ENCODE results near the gene EEF1AKMT3.

EEF1AKMT3 gene

GRCh38 chr12:57809425-57809824, 37.0 kb downstream of the EEF1AKMT3 start:
- no peak for DNase-seq (ENCODE audit: insufficient read length, low spot score)
- no peak for FAIRE-seq
- TF ChIP-seq, protein P1, sequence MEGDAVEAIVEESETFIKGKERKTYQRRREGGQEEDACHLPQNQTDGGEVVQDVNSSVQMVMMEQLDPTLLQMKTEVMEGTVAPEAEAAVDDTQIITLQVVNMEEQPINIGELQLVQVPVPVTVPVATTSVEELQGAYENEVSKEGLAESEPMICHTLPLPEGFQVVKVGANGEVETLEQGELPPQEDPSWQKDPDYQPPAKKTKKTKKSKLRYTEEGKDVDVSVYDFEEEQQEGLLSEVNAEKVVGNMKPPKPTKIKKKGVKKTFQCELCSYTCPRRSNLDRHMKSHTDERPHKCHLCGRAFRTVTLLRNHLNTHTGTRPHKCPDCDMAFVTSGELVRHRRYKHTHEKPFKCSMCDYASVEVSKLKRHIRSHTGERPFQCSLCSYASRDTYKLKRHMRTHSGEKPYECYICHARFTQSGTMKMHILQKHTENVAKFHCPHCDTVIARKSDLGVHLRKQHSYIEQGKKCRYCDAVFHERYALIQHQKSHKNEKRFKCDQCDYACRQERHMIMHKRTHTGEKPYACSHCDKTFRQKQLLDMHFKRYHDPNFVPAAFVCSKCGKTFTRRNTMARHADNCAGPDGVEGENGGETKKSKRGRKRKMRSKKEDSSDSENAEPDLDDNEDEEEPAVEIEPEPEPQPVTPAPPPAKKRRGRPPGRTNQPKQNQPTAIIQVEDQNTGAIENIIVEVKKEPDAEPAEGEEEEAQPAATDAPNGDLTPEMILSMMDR (IDR thresholded peaks at IDR 0.05; ENCODE audit: insufficient read depth, missing control alignments) = no peak

DNA sequence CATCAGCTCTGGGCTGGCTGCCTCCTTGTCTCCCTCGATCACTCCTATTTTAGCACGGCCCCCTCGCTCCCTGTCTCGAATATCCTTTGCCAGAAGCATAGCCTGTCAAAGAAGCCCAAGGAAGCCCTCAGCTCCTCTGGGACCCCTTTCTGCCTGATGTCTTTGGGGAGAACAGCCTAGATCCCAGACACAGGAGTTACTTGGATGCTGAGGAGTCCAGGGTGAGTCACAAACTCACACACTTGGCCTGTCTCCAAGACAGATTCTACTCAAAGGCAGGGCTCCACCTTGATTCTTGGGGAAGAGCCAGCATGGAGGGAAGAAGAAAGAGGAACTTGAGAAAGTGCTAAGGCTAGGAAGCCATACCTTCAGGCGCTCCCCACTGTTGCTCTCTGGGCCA, 38.0 kb downstream of the EEF1AKMT3 start:
- FAIRE-seq (no peak), DNase-seq (ENCODE audit: insufficient read length, low spot score) (no peak)
- TF ChIP-seq, protein P1 (IDR thresholded peaks at IDR 0.05; ENCODE audit: insufficient read depth, missing control alignments) = no peak

- TF ChIP-seq, protein P1 (IDR thresholded peaks at IDR 0.05; ENCODE audit: insufficient read depth, missing control alignments) = no peak
- no peak for DNase-seq (ENCODE audit: insufficient read length, low spot score)
- no peak for FAIRE-seq
These were observed 38.8 kb downstream of the EEF1AKMT3 start for GRCh38 chr12:57811028-57811755.

GRCh38 chr12:57813111-57813970, 40.9 kb downstream of the EEF1AKMT3 start:
- FAIRE-seq = no peak

DNA sequence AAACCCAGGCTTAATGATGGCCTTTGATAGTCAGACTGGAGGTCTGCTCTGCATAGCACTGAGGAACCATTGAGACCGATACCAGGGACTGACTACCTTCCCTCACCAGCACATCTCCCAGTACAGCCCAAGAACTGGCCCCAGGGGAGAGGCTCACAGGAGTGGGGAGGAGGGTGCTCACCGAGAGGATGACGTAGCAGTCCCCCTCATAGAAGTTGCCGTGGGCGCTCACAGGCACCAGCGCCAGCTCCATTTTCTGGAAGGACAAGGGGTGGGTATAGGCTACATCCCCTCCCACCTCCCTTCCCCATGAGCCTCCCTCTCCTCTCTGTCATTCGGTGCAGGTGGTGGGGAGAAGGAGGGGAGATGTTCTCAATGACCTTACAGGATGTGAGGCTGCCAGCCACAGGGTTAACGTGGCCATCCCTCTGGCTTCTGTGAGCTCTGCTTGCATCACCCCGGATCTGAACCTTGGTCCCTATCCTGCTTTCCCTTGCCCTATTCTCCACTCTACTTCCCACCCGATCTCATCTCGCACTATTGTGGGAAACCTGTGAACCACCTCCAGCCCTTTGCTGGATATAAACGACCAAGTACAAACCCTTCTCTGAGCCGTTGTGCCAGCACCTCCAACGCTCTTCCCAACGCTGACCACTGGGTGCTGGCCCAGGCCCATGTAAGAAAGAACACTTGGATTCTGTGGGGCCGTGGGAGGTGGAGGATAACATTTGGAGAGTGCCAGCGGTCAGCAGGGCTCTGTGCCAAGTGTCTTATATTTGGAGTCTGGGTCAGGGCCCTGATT, 41.8 kb downstream of the EEF1AKMT3 start:
- no peak for DNase-seq (ENCODE audit: insufficient read length, low spot score)
- no peak for FAIRE-seq
- TF ChIP-seq, protein P1 (IDR thresholded peaks at IDR 0.05; ENCODE audit: insufficient read depth, missing control alignments) = no peak

More at GRCh38 chr12:57813111-57813970, 40.9 kb downstream of the EEF1AKMT3 start:
- TF ChIP-seq, protein P1 (IDR thresholded peaks at IDR 0.05; ENCODE audit: insufficient read depth, missing control alignments) = no peak
- no peak for DNase-seq (ENCODE audit: insufficient read length, low spot score)

DNA sequence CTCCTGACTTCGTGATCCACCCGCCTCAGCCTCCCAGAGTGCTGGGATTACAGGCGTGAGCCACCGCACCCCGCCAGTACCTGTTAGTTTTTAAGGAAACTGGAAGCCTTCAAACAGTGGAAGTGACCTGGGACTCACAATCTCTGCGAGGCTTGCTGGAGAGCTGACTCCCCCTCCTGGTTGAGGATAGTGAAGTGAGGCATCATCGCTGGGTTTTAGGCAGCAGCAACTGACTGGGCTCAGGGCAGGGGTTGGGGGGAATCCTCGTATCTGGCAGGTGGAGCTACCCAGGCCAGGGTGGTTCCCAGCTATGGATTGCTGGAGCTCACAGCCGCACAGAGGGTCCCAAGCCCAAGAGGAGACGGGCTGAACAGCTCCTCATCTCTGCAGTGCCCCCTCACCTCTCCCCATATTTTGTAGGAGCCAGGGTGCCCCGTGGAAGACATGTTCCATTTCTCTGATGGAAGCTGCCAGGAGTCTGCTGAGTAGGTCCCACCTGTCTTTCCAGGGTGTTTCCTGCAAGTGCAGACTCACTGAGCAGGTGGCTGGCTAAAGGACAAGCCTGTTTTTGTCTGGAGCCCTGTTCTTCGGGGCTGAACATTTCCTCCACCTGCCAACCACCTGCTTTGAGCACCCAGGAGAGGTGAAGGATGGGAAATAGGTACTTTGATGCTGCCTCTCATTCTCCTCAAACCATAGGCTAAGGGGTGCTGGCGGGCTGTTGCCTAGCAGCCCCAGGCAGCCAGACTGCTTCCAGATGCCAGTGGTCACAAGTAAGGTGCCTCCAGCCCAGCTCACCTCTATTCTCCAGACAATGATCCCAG, 43.0 kb downstream of the EEF1AKMT3 start:
- DNase-seq (ENCODE audit: insufficient read length, low spot score) (no peak), FAIRE-seq (no peak)
- TF ChIP-seq, protein P1 (IDR thresholded peaks at IDR 0.05; ENCODE audit: insufficient read depth, missing control alignments) = peak; percentile 19

Data from D721Med (cell line).